B cell (primary cell): ENCODE results near the gene ADORA2A. TPM values are rescaled to one million over a fixed set of nuclear protein-coding genes. Genes with fewer than 3 reads are reported as not detected.

ENCODE experiments used
- ATAC-seq: fragments of 200-7000 bp; cut with Tn5 transposase; one replicate; pipeline ENCODE4 v1.10.0; 2021; ENCODE audit warnings: low read depth, mild to moderate bottlenecking, moderate number of reproducible peaks, moderate library complexity
- CTCF ChIA-PET: fragments of 350-600 bp; sonication (Branson Sonifier 250); formaldehyde crosslinking; loops from one replicate; lab custom pipeline; 2021; ENCODE audit warnings: antibody characterized with exemption, inconsistent platforms; lab: Charles Lee
- POLR2A ChIA-PET: fragments of 350-600 bp; sonication (Branson Sonifier 250); formaldehyde crosslinking; loops from one replicate; lab custom pipeline; 2021; ENCODE audit warnings: antibody characterized with exemption; lab: Charles Lee
- DNase-seq: peaks from one replicate; pipeline ENCODE4 v3.0.0; 2013
- H2AFZ ChIP-seq: 2 replicates; pipeline ENCODE4 v1.6.1; 2012; ENCODE audit warnings: mild to moderate bottlenecking, low read depth, low read length; ENCODE audit not compliant: insufficient read depth, poor library complexity, severe bottlenecking
- H3K27ac ChIP-seq, 2 donors: 1 replicate in 1 of 2; 2 replicates in 1 of 2; pipeline ENCODE4 v1.5.1; 2012 to 2013; ENCODE audit warnings: low read length in 2 of 2, mild to moderate bottlenecking in 2 of 2, moderate library complexity in 1 of 2
- H3K27me3 ChIP-seq, 4 experiments: fragments of 200-600 bp in 1 of 4; sonication (generic) in 1 of 4; replicated peaks in 1 of 4; 1 replicate in 2 of 4; 2 replicates in 2 of 4; pipeline versions ENCODE4 v1.6.1 to v1.7.0; 2013 to 2016; ENCODE audit warnings: low read length in 3 of 4, mild to moderate bottlenecking in 2 of 4, mixed read lengths in 1 of 4, moderate library complexity in 1 of 4; ENCODE audit not compliant: insufficient read depth in 4 of 4, control insufficient read depth in 3 of 4; ENCODE audit errors: control extremely low read depth in 1 of 4
- H3K36me3 ChIP-seq, 2 experiments: replicated peaks in 1 of 2; 1 replicate in 1 of 2; 2 replicates in 1 of 2; pipeline versions ENCODE4 v1.6.1 to v1.7.1; 2013; ENCODE audit warnings: low read length in 1 of 2; ENCODE audit not compliant: insufficient read depth in 2 of 2, control insufficient read depth in 1 of 2; ENCODE audit errors: control extremely low read depth in 1 of 2, extremely low read depth in 1 of 2
- H3K4me1 ChIP-seq, 2 donors: fragments of 200-600 bp in 1 of 2; sonication (generic) in 1 of 2; 1 replicate in 1 of 2; 2 replicates in 1 of 2; pipeline versions ENCODE4 v1.5.1 to v1.6.1; 2013 to 2017; ENCODE audit warnings: low read length in 2 of 2; ENCODE audit not compliant: control insufficient read depth in 2 of 2, insufficient read depth in 2 of 2
- H3K4me2 ChIP-seq: replicated peaks from 2 replicates; pipeline ENCODE3; 2012; ENCODE audit warnings: mild to moderate bottlenecking, low read depth, low read length; ENCODE audit not compliant: poor library complexity, severe bottlenecking
- H3K4me3 ChIP-seq, 5 experiments: fragments of 200-600 bp in 1 of 5; sonication (generic) in 1 of 5; 1 replicate in 3 of 5; 2 replicates in 2 of 5; pipeline versions ENCODE4 v1.5.1 to v1.7.0; 2011 to 2016; ENCODE audit warnings: low read length in 4 of 5, mild to moderate bottlenecking in 4 of 5, low read depth in 2 of 5, control low read depth in 1 of 5, moderate library complexity in 1 of 5; ENCODE audit not compliant: insufficient read depth in 1 of 5; ENCODE audit errors: control extremely low read depth in 1 of 5, extremely low read depth in 1 of 5
- H3K79me2 ChIP-seq: fragments of 200-600 bp; sonication (generic); one replicate; pipeline ENCODE4 v1.6.0; 2016; ENCODE audit warnings: low read length; ENCODE audit not compliant: control insufficient read depth, insufficient read depth
- H3K9ac ChIP-seq: fragments of 200-600 bp; sonication (generic); 2 replicates; pipeline ENCODE4 v1.6.1; 2017; ENCODE audit warnings: mild to moderate bottlenecking, low read length, moderate library complexity
- H3K9me3 ChIP-seq, 3 donors: one replicate each; pipeline versions ENCODE4 v1.6.1 to v1.7.1; 2013; ENCODE audit warnings: low read length in 2 of 3; ENCODE audit not compliant: control insufficient read depth in 2 of 3, insufficient read depth in 1 of 3; ENCODE audit errors: control extremely low read depth in 1 of 3
- H4K20me1 ChIP-seq: 2 replicates; pipeline ENCODE4 v1.6.0; 2012; ENCODE audit warnings: mild to moderate bottlenecking, low read length; ENCODE audit not compliant: insufficient read depth, control insufficient read depth, poor library complexity, severe bottlenecking
- H3K27ac Mint-ChIP-seq: one replicate; pipeline ENCODE4 v1.8.0; 2021; ENCODE audit warnings: mixed read lengths
- H3K27me3 Mint-ChIP-seq: one replicate; pipeline ENCODE4 v1.8.0; 2021; ENCODE audit warnings: mixed read lengths
- H3K4me1 Mint-ChIP-seq: one replicate; pipeline ENCODE4 v1.8.0; 2021; ENCODE audit warnings: mixed read lengths
- H3K4me3 Mint-ChIP-seq: one replicate; pipeline ENCODE4 v1.8.0; 2021; ENCODE audit warnings: mixed read lengths
- H3K9me3 Mint-ChIP-seq: one replicate; pipeline ENCODE4 v1.8.0; 2022; ENCODE audit warnings: mixed read lengths; ENCODE audit not compliant: insufficient read depth
- EZH2 ChIP-seq: IDR thresholded peaks from 2 replicates; pipeline ENCODE4 v1.6.1; 2012; ENCODE audit warnings: borderline replicate concordance, low read depth, mild to moderate bottlenecking, moderate library complexity, low read length; ENCODE audit not compliant: insufficient read depth, poor library complexity, severe bottlenecking
- WGBS: methylation state at CpG from one replicate; pipeline ENCODE4 v1.1.5; 2013; ENCODE audit warnings: missing lambda C conversion rate; ENCODE audit not compliant: insufficient coverage; 5-methylcytosine and 5-hydroxymethylcytosine counted together
- intact Hi-C: fragments of 100-400 bp; cut with micrococcal nuclease; formaldehyde crosslinking; loops from one replicate; pipeline ENCODE4 v1.10.0; 2022
- polyA plus RNA-seq: library from polyadenylated mRNA; depleted of rRNA; stranded (reverse); fragments of >200 nt; gene quantifications from 2 replicates; pipeline ENCODE4 v1.2.3, GENCODE V29; 2012
- total RNA-seq, 2 donors: library from RNA; stranded (reverse); fragments of 120-200 nt in 1 of 2; gene quantifications; 1 replicate in 1 of 2; 2 replicates in 1 of 2; pipeline versions ENCODE4 v1.2.3 to v1.2.4, GENCODE V29; 2013 to 2022
- TF ChIP-seq, protein P1 (sequence below): fragments of 200-600 bp; IDR thresholded peaks from one replicate; pipeline ENCODE4 v1.8.0; 2022; ENCODE audit warnings: antibody characterized with exemption, mild to moderate bottlenecking

Gene ADORA2A
- total and polyA plus RNA-seq, 2 donors (not counting 1 experiment from before 2014, with no cell fraction given), result 30.5 to 45.4 TPM

DNA sequence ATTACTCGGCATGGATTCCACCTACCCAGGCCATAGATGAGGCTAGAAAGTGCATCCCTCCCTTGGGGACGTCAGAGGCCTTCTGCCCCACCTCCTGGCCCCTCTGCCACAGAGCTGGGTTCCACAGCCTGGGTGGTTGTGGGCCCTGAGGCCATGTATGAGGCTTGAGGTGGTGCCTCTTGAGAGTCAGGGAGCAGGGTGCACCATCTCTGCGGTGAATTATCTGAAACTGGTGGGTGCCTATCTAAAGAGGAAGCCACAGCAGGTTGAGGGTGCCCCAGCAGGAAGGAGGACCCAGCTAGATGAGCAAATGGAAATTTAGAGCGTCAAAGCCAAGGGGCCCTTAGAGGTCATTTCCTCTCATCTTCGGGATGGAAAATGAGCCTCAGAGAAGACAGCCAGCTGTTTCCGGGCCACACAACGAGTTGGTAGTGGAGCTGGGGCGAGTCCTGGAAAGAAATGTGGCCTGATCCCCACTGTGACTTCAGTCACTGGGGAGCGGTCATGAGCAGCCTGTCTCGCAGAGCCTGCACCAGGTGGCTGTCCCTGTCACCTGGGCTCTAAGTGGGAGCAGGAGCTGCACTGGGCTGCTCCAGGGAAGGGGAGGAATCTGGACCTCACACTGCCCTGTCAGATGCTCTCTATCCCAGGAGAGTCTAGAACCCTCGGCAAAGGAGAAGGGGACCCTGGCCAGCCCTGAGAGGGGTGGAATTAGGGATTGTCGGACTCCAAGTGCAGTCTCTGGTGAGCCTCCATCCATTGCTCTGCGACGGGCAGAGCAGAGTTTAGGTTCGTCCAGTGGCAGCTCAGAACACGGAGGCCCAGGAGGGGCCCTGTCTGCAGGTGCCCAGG, 7.3 kb downstream of the ADORA2A start:
- intact Hi-C loops, result loop anchor here (1.0 to 10.0 kb wide), 7 partner anchors 10 to 1130 kb away; partner anchors contain the start of genes DERL3, GRK3, GUCD1 and SNRPD3
- Histone ChIP-seq H3K4me2 (peak overlapping the region; percentile 78), H4K20me1 (peaks cover 5% of the 10 kb centered on the region), H3K4me3 (peak overlapping the region; percentile 14 to 40 (median 34)), H3K9me3 (no peaks in the 10 kb centered on the region), H3K27ac (peak overlapping the region; percentile 98 to 99), H3K27me3 (no peaks in the 10 kb centered on the region), H3K4me1 (peaks cover 93 to 97% of the 10 kb centered on the region in 2 donors), H3K79me2 (peaks cover 76% of the 10 kb centered on the region), H3K36me3 (peaks cover 0 to 18% of the 10 kb centered on the region in 2 experiments), H2AFZ (no peak overlapping the region), H3K9ac (peak overlapping the region; percentile 55)
- Mint-ChIP-seq H3K27ac (peak overlapping the region; percentile 97), H3K9me3 (no peaks in the 10 kb centered on the region), H3K4me3 (peak overlapping the region; percentile 80), H3K27me3 (no peaks in the 10 kb centered on the region), H3K4me1 (peaks cover 92% of the 10 kb centered on the region)
- TF ChIP-seq, protein P1, sequence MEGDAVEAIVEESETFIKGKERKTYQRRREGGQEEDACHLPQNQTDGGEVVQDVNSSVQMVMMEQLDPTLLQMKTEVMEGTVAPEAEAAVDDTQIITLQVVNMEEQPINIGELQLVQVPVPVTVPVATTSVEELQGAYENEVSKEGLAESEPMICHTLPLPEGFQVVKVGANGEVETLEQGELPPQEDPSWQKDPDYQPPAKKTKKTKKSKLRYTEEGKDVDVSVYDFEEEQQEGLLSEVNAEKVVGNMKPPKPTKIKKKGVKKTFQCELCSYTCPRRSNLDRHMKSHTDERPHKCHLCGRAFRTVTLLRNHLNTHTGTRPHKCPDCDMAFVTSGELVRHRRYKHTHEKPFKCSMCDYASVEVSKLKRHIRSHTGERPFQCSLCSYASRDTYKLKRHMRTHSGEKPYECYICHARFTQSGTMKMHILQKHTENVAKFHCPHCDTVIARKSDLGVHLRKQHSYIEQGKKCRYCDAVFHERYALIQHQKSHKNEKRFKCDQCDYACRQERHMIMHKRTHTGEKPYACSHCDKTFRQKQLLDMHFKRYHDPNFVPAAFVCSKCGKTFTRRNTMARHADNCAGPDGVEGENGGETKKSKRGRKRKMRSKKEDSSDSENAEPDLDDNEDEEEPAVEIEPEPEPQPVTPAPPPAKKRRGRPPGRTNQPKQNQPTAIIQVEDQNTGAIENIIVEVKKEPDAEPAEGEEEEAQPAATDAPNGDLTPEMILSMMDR, result no peak
- no peak for TF ChIP-seq EZH2
- DNase-seq (peak; percentile 91), ATAC-seq (peak; percentile 73)
- 31% methylated on average over 15 of the region's 16 CpGs for WGBS
- POLR2A ChIA-PET, result interaction anchor here (0.7 to 4.8 kb wide), 8 partner anchors 8 to 424 kb away, joined by 3 to 42 read pairs (median 4); partner anchors contain the start of genes ADORA2A and GUCD1
- CTCF ChIA-PET, result interaction anchor here (1.0 to 8.3 kb wide), 10 partner anchors 11 to 120 kb away, joined by 3 to 147 read pairs (median 4); partner anchors contain the start of genes ADORA2A and GUCD1
